ENCODE data around the gene VILL.

GRCh38 chr3:37980462-37981347 lies 9.9 kb upstream of the VILL start:
- TF ChIP-seq CTCF (conservative IDR thresholded peaks at IDR 0.05; ENCODE audit: low read length) = no peak
- no peak for TF ChIP-seq EZH2phosphoT487 (IDR thresholded peaks at IDR 0.05; ENCODE audit: borderline replicate concordance, low read depth, low read length)

Measured in OCI-LY7 (cell line).